Calu3 (cell line): ENCODE results near the gene CHMP4B. TPM values are rescaled to one million over a fixed set of nuclear protein-coding genes. Genes with fewer than 3 reads are reported as not detected.

Experiments used
- BruUV-seq: library from RNA; stranded (reverse); fragments of 400-500 nt; replicated peaks from 2 replicates; lab custom pipeline; 2021; lab: Mats Ljungman, UMichigan
- CTCF ChIA-PET: fragments of 300-600 bp; sonication (Branson Sonifier 250); formaldehyde crosslinking; loops from one replicate; lab custom pipeline; 2022; ENCODE audit warnings: antibody characterized with exemption; lab: Charles Lee
- DNase-seq: peaks from one replicate; pipeline ENCODE4 v3.0.0; 2022
- H3K27ac Mint-ChIP-seq: one replicate; pipeline ENCODE4 v1.8.0; 2022; ENCODE audit warnings: mixed read lengths; ENCODE audit not compliant: unreplicated experiment
- H3K27me3 Mint-ChIP-seq: one replicate; pipeline ENCODE4 v1.8.0; 2022; ENCODE audit warnings: mixed read lengths; ENCODE audit not compliant: unreplicated experiment
- H3K36me3 Mint-ChIP-seq: one replicate; pipeline ENCODE4 v1.8.0; 2022; ENCODE audit warnings: mild to moderate bottlenecking, moderate library complexity, mixed read lengths; ENCODE audit not compliant: insufficient read depth, unreplicated experiment
- H3K4me1 Mint-ChIP-seq: one replicate; pipeline ENCODE4 v1.8.0; 2022; ENCODE audit warnings: mild to moderate bottlenecking, low read depth, mixed read lengths; ENCODE audit not compliant: unreplicated experiment
- H3K4me3 Mint-ChIP-seq: one replicate; pipeline ENCODE4 v1.8.0; 2022; ENCODE audit warnings: mild to moderate bottlenecking, low read depth, moderate library complexity, mixed read lengths; ENCODE audit not compliant: unreplicated experiment
- H3K9me3 Mint-ChIP-seq: one replicate; pipeline ENCODE4 v1.8.0; 2022; ENCODE audit warnings: low read depth, mixed read lengths; ENCODE audit not compliant: unreplicated experiment
- intact Hi-C: fragments of 100-400 bp; cut with micrococcal nuclease; formaldehyde crosslinking; loops from one replicate; pipeline ENCODE4 v1.10.0; 2022; ENCODE audit not compliant: unreplicated experiment
- total RNA-seq: library from RNA; stranded (reverse); gene quantifications from 2 replicates; pipeline ENCODE4 v1.2.3, GENCODE V29; 2022
- TF ChIP-seq, protein P1 (sequence below): fragments of 200-600 bp; IDR thresholded peaks from one replicate; pipeline ENCODE4 v1.8.0; 2022; ENCODE audit warnings: antibody characterized with exemption; ENCODE audit not compliant: unreplicated experiment

The CHMP4B gene
- total RNA-seq, 1 experiment from 2014 or later, result 234 TPM

DNA sequence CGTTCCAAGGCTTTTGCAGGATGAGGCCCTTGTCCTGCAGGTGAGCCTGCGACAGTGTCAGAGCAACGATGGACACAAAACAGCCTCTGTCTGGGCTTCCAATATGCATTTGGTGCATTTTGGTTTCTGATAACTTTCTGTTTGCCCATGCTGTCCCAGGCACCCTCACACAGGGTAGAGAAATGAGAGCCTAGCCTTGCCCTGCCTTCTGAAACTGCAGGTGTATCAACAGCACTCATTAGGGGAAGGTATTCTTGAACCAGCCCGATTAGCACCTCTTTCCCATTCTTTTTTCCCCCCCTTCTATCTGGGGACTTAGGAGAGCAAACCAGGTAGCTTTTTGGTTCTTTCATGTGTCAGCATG, 30.3 kb downstream of the CHMP4B start:
- no peak overlapping the region for H3K4me3 Mint-ChIP-seq
- CTCF ChIA-PET, result no interaction called here
- no peaks in the 10 kb centered on the region for H3K9me3 Mint-ChIP-seq
- no peak for DNase-seq
- TF ChIP-seq, protein P1, sequence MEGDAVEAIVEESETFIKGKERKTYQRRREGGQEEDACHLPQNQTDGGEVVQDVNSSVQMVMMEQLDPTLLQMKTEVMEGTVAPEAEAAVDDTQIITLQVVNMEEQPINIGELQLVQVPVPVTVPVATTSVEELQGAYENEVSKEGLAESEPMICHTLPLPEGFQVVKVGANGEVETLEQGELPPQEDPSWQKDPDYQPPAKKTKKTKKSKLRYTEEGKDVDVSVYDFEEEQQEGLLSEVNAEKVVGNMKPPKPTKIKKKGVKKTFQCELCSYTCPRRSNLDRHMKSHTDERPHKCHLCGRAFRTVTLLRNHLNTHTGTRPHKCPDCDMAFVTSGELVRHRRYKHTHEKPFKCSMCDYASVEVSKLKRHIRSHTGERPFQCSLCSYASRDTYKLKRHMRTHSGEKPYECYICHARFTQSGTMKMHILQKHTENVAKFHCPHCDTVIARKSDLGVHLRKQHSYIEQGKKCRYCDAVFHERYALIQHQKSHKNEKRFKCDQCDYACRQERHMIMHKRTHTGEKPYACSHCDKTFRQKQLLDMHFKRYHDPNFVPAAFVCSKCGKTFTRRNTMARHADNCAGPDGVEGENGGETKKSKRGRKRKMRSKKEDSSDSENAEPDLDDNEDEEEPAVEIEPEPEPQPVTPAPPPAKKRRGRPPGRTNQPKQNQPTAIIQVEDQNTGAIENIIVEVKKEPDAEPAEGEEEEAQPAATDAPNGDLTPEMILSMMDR, result no peak
- no peak overlapping the region for H3K27ac Mint-ChIP-seq
- H3K27me3 Mint-ChIP-seq, result no peaks in the 10 kb centered on the region
- intact Hi-C loops, result no loop called here
- H3K36me3 Mint-ChIP-seq, result peaks cover 13% of the 10 kb centered on the region
- BruUV-seq, result no TSS peak
- peaks cover 86% of the 10 kb centered on the region for H3K4me1 Mint-ChIP-seq

DNA sequence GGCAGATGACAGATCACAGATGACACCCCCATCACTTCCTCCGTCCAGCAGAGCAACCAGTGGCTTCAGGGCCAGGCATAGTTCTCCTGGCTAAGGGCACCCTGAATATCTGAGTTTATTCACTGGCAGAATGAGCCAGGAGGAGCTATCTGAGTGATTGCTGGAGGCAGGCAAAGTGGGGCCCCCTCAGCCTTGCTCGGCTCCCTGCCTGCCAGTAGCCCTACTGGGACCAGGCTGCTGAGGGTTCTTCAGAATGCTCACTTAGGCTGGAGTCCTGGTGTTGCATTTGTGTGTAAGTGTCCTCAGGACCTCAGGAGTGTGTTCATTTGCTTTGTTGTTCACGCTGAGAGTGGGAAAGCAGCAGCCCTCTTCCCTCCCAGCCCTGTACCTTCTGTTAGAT, 31.2 kb downstream of the CHMP4B start:
- peaks cover 86% of the 10 kb centered on the region for H3K4me1 Mint-ChIP-seq
- H3K4me3 Mint-ChIP-seq, result no peak overlapping the region
- TF ChIP-seq, protein P1, result no peak
- no TSS peak for BruUV-seq
- CTCF ChIA-PET, result no interaction called here
- H3K9me3 Mint-ChIP-seq, result no peaks in the 10 kb centered on the region
- no peak overlapping the region for H3K27ac Mint-ChIP-seq
- no peak for DNase-seq
- intact Hi-C loops, result no loop called here
- H3K27me3 Mint-ChIP-seq, result no peaks in the 10 kb centered on the region
- H3K36me3 Mint-ChIP-seq, result peaks cover 21% of the 10 kb centered on the region

DNA sequence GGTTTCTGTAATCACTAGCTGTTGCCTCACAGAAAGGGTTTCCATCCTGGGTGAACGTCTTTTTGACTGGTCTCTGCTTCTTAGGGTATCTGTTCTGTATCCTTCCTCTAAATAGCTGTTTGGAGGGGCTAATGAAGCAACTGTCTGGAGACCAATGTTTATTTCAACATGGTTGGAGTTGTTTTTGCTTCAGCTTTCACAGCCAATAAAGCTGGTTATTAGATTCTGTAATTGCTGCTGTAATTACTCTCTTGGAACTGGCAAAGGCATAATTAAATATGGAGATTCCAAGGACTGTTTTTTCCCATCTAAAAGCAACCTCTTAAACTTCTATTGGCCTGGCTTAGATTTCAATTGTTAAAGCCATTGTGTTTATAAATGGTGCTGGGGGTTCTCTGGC, 31.9 kb downstream of the CHMP4B start:
- H3K4me3 Mint-ChIP-seq, result no peak overlapping the region
- H3K9me3 Mint-ChIP-seq, result no peaks in the 10 kb centered on the region
- peaks cover 22% of the 10 kb centered on the region for H3K36me3 Mint-ChIP-seq
- CTCF ChIA-PET, result interaction anchor here (0.8 kb wide), 1 partner anchor 29 kb away, joined by 3 read pairs; no protein-coding TSS in a partner anchor
- intact Hi-C loops, result no loop called here
- H3K27ac Mint-ChIP-seq, result no peak overlapping the region
- H3K4me1 Mint-ChIP-seq, result peaks cover 82% of the 10 kb centered on the region
- BruUV-seq, result no TSS peak
- H3K27me3 Mint-ChIP-seq, result no peaks in the 10 kb centered on the region
- TF ChIP-seq, protein P1, result no peak
- no peak for DNase-seq

DNA sequence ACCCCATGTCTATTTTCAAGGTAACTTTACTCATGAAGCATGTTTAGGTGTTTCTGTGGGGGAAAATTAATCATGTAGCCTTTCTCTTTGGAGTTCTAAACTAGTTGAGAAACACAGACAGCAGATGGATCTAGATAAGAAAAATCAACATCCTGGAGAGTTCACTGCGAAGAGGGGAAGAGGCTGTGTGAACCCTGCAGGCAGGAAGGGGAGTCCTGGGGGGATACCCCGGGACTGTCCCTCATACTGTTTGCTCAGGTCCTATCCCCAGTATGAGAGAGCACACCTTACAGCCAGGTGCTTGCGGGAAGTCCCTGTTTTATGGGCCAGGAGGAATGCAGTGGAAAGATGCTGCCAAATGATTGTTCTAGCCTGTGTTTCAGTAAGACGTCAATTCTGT, 32.7 kb downstream of the CHMP4B start:
- H3K36me3 Mint-ChIP-seq, result peaks cover 29% of the 10 kb centered on the region
- H3K27me3 Mint-ChIP-seq, result no peaks in the 10 kb centered on the region
- TF ChIP-seq, protein P1, result no peak
- intact Hi-C loops, result no loop called here
- H3K4me3 Mint-ChIP-seq, result no peak overlapping the region
- peaks cover 80% of the 10 kb centered on the region for H3K4me1 Mint-ChIP-seq
- peak overlapping the region; percentile 19 for H3K27ac Mint-ChIP-seq
- no peaks in the 10 kb centered on the region for H3K9me3 Mint-ChIP-seq
- peak; percentile 53 for DNase-seq
- BruUV-seq, result no TSS peak
- CTCF ChIA-PET, result interaction anchor here (0.6 kb wide), 1 partner anchor 100 kb away, joined by 3 read pairs; no protein-coding TSS in a partner anchor
